Mucosa of gallbladder (tissue), 1 donor: ENCODE data around the gene LIF. TPM values are rescaled to one million over a fixed set of nuclear protein-coding genes. Genes with fewer than 3 reads are reported as not detected.
A peak's percentile ranks its signal among the peaks of the same experiment; 100 is the strongest.

ENCODE experiments used
- DNase-seq: peaks from one replicate; pipeline ENCODE4 v3.0.0-alpha.2; 2020; ENCODE audit warnings: low spot score
- total RNA-seq: library from RNA; stranded (reverse); gene quantifications from one replicate; pipeline ENCODE4 v1.2.1, GENCODE V29; 2021
- donor health status: DM: no; HTN: no; CAD: no.

LIF gene
- total RNA-seq = 17.8 TPM

GRCh38 chr22:30245985-30246813 lies at the start of gene LIF:
TSS of gene LIF (minus strand) at chr22:30246759. CDS start at chr22:30246695, 64 bp downstream.
- no peak for DNase-seq

DNA sequence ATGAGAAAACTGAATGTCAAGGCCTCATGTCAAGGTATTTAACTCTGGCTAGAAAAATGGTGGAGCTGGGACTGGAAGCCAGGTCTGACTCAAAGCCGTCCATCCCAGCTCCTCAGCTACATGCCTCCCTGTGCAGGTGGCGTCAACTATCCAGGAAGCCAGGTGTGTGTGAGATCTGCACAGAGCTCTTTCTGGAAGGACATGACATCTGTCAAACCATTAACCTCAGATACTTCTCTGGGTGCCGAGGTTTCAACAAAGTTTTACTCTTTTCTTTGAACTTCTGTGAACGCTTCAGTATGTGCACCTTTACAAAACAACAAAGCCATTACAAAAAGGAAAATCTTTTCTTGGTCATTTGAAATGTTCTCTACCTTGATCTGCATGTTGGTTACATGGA lies 49.8 kb upstream of the LIF start:
- no peak for DNase-seq

GRCh38 chr22:30295576-30295975 lies 49.0 kb upstream of the LIF start:
- no peak for DNase-seq

- no peak for DNase-seq
These were observed 48.3 kb upstream of the LIF start for GRCh38 chr22:30294830-30295229.

- no peak for DNase-seq
These were observed 47.5 kb upstream of the LIF start for GRCh38 chr22:30294066-30294465.

DNA sequence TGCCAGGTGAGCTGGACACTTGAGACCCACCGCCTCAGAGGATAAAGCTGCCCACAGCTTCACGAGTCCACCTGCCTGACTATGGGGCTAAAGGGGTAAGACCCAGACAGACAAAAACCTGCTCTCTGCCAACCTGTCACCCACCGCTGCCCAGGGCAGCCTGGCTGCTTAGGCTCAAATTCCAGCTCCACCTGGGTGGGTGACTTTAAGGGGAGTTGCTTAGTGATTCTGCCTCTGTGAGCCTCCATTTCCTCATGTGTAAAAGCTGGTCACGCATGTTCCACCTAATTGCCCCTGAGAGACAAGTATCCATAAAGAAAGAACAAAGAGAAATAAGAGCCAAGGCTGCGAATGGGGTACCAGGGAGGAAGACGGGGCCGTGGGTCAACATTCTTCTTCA lies 46.5 kb upstream of the LIF start:
- DNase-seq = no peak

DNA sequence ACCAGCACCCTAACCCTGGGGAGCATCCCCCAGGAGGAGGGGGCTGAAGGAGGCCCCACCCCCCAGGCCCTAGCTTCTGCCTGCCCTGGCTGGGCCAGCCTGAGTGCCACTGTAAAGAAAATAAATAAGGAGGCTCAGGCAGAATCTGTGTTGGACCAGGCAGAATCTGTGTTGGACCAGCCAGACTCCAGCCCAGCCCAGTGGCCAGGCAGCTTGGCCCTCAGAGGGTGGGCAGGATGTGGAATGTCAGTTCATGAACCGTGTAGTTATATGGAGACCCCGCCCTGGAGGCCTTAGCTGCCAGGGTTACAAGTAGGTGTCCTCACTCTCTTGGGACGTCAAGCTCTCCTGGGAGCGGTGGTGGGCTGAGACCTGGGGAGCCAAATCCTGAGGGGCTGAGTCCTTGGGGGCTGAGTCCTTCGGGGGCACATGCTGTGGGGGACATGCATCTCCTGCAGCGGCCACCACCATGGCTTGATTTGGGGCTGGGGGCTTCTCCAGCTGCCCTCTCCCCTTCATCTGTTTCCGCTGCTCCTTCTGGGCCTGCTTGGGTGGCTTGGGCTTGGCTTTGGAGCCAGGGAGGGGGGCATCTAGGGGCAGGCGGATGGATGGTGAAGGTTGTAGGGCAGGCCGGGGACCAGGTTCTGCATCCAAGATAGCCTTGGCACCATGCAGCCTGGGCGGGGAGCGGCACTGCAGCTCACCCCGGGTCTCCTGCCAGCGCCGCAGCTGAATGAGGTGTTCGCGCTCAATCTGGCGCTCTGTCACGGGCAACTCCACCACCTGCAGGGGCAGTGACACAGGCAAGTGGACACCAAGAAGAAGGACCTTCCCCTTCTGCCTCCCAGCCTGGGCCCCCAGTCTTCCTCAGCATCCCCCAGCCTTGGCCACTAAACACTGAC lies 45.8 kb upstream of the LIF start:
- no peak for DNase-seq

GRCh38 chr22:30291058-30291892 lies 44.7 kb upstream of the LIF start:
- peak; percentile 90 for DNase-seq

DNA sequence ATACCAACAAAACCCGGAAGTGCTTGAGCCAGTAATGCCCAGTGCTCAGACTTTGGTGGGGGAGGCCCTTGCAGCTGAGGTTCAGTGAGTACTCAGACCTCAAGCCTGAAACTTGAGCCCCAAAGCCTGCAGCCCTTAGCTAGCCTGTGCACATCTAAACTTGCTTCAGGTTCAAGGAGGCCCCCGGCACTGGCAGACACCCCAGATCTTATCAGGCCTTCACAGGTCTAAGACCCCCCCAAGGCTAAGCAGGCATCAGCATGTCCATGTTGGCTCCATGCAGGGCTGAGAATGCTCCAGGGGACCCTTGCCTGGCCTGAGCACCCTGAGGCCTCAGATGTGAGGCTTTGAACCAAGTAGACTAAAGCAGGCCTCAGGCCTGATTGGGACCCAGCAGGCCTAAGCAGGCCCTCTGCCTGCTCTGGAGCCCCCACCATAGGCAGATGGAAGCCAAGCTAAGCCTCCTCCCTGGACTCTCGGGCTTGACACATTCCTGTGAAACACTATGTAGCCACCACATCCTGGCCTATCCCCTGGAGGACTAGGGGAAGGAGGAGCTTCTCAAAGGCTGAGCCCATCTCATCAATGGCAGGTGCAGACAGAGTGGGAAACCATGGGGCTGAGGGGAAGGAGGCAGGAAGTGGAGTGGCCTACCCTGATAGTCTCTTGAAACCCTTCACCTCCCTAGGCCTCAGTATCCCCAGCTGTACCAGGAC lies 43.9 kb upstream of the LIF start:
- DNase-seq = no peak

- DNase-seq = no peak
These were observed 43.4 kb upstream of the LIF start for GRCh38 chr22:30289980-30290313.

GRCh38 chr22:30289141-30289979 lies 42.8 kb upstream of the LIF start, which contains the start of gene CASTOR1:
TSS of gene CASTOR1 (minus strand) at chr22:30289505. CDS start at chr22:30289497, 8 bp downstream.
- peak; percentile 98 for DNase-seq

DNA sequence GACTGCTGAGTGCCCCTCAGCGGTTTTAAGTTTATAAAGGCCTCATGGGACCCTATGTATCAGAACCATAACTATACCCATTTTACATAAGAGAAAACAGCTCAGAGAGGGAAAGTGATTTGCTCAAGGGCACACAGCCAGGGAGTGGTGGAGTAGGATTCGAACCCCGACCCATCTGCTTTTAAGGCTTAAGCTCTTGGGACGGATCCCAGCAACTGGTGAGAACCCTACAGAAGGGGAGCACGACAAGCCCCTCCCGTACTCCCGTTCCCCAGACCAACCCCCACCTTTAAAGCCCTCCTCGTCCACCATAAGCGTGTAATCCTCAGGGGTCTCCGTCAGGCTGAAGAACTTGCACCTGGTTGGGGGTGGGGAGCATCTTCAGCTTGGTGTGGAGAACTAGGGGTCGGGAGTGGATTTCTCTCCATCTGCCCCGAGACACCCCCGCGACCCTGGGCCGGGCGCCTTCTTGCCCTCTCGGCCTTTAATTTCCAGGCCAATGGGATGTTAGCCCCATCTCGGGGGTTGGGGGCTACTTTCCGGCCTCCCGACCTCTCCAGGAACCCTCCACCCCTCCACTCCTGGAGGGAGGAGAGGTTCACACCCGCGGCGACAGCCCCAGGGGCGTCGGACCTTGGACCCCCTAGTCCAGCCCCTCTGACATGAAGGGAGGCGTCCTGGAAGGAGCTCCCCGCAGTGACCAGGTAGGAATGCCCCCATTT lies 42.0 kb upstream of the LIF start:
- no peak for DNase-seq

GRCh38 chr22:30287648-30288418 lies 41.3 kb upstream of the LIF start:
- peak; percentile 85 for DNase-seq

DNA sequence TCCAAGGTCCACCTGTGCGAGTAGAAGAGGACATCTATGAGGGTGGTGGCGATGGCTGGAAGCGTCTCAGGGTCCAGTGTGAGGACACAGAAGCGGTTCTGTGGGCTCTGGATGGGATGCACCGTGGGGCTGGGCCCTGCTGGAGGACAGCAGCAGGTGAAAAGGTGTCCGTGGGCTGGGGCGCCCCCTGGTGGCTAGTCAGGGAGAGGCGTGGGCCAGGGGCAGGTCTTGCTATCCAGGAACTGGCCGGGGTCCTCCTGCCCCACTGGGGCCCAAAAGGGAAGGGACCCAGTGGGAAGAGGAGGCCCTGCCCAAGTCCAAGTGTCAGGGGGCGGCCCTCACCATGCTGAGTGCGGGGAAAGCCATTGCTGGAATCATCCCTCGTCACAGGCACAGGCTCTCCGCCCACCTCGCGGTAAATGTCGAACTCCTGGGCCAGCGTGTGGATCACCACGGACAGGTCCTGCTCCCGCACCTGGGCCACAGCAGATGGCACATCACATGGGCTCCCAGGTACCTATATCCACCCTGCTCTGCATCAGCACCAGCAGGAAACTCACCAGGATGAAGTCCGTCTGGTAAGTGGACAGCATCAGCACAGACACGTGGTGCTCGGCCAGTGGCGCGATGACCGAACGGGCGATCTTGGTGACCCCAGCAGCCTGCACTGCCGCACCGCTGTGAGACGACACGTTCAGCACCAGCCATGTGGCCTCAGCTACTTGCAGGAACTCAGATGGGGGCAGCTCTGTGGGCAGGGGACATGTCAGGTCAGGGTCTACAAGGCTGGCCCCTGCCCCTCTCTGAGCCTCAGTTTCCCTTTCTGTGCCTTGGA lies 40.5 kb upstream of the LIF start:
- peak; percentile 74 for DNase-seq

DNA sequence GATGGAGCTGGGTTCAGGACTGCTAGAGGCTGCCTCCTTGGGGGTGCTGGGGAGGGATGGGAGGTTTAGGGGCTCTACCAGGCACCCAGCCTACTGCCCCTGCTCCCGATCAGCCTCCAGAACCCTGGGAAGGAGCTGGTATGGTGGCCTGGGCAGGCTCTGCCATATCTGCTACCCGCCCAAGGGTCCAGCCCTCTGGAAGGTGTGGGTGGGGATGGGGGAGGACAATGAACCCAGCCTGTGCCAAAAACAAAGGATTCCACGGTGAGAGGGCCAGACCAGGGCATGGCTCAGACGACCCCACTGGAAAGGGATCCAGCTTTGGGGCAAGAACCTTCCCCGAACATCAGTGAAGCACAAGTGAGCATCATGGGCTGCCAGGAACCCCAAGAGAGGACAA lies 39.8 kb upstream of the LIF start:
- DNase-seq = no peak

GRCh38 chr22:30285846-30286200 lies 39.3 kb upstream of the LIF start:
- no peak for DNase-seq

DNA sequence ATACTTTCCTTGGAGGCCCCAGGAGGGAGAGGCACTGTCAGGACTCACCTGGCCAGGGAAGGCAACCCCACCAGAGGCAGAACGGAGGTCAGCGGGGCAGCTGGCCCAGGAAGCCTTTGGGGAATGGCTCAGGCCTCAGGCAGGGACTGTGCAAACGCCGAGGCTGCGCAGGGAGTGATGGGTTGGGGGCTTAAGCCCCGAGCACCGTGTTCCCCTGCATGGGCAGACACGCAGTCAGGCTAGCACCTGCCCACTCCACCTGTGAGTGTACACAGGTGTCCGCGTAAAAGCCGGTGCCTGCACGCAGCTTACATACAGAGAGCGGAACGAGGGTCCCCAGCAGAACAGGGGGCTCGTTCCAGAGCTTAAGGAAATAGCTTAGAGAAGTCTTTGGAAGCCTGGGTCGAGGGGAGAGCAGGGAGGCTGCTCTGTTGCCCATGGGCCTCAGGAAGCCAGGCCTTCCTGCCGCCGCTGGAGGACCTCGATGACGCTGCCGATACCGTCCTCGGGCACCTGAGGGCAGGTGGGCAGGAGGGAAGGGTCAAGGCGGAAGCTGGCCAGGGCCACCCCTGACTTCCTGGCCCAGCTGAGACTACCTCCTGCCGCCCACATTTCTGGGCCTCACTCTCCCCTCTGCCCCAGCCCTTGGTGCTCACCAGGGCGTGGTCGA lies 38.8 kb upstream of the LIF start:
- DNase-seq = no peak
